Common myeloid progenitor, CD34-positive (primary cell): ENCODE data around the gene TIMM10.

Experiments
- CTCF ChIA-PET: fragments of 350-600 bp; sonication (Branson Sonifier 250); formaldehyde crosslinking; loops from one replicate; lab custom pipeline; 2021; ENCODE audit warnings: antibody characterized with exemption; lab: Charles Lee
- POLR2A ChIA-PET: fragments of 350-600 bp; sonication (Branson Sonifier 250); formaldehyde crosslinking; loops from one replicate; lab custom pipeline; 2021; ENCODE audit warnings: antibody characterized with exemption; lab: Charles Lee
- DNase-seq, 3 donors: peaks; one replicate each; pipeline versions ENCODE4 v3.0.0 to v3.0.0-alpha.2; 2013
- H3K27ac ChIP-seq, 2 experiments: 1 replicate in 1 of 2; 2 replicates in 1 of 2; pipeline ENCODE4 v1.7.0; 2013; ENCODE audit warnings: inconsistent platforms in 2 of 2, low read length in 2 of 2, mild to moderate bottlenecking in 2 of 2, low read depth in 1 of 2, moderate library complexity in 1 of 2; ENCODE audit not compliant: severe bottlenecking in 2 of 2, insufficient read depth in 1 of 2, poor library complexity in 1 of 2
- H3K27me3 ChIP-seq, 5 experiments: replicated peaks in 2 of 5; 1 replicate in 3 of 5; 2 replicates in 2 of 5; pipeline versions ENCODE4 v1.6.1 to v1.7.0; 2013; ENCODE audit warnings: low read length in 4 of 5, mild to moderate bottlenecking in 2 of 5, moderate library complexity in 2 of 5, inconsistent platforms in 1 of 5; ENCODE audit not compliant: insufficient read depth in 5 of 5, control insufficient read depth in 4 of 5
- H3K36me3 ChIP-seq, 4 experiments: 1 replicate in 2 of 4; 2 replicates in 2 of 4; pipeline versions ENCODE4 v1.6.1 to v1.7.0; 2013; ENCODE audit warnings: low read length in 3 of 4, control low read depth in 1 of 4, mild to moderate bottlenecking in 1 of 4; ENCODE audit not compliant: control insufficient read depth in 4 of 4, insufficient read depth in 4 of 4
- H3K4me1 ChIP-seq, 4 experiments: 1 replicate in 3 of 4; 2 replicates in 1 of 4; pipeline versions ENCODE4 v1.6.1 to v1.7.1; 2013; ENCODE audit warnings: low read length in 3 of 4, mild to moderate bottlenecking in 3 of 4, control low read depth in 1 of 4, inconsistent platforms in 1 of 4, moderate library complexity in 1 of 4; ENCODE audit not compliant: control insufficient read depth in 4 of 4, insufficient read depth in 4 of 4; ENCODE audit errors: control extremely low read depth in 1 of 4
- H3K4me3 ChIP-seq, 7 experiments: 1 replicate in 4 of 7; 2 replicates in 3 of 7; pipeline versions ENCODE4 v1.5.1 to v1.7.0; 2013; ENCODE audit warnings: mild to moderate bottlenecking in 7 of 7, low read length in 6 of 7, moderate library complexity in 6 of 7, inconsistent platforms in 2 of 7, low read depth in 2 of 7, control low read depth in 1 of 7; ENCODE audit not compliant: insufficient read depth in 4 of 7, control insufficient read depth in 1 of 7; ENCODE audit errors: extremely low read depth in 1 of 7
- H3K9me3 ChIP-seq, 5 experiments: 1 replicate in 4 of 5; 2 replicates in 1 of 5; pipeline versions ENCODE4 v1.6.1 to v1.7.1; 2013; ENCODE audit warnings: low read length in 4 of 5, mild to moderate bottlenecking in 2 of 5, inconsistent platforms in 1 of 5, low read depth in 1 of 5, moderate library complexity in 1 of 5; ENCODE audit not compliant: control insufficient read depth in 4 of 5, insufficient read depth in 2 of 5; ENCODE audit errors: control extremely low read depth in 1 of 5
- WGBS: methylation state at CpG from one replicate; pipeline ENCODE4 v1.1.5; 2013; ENCODE audit not compliant: insufficient coverage; 5-methylcytosine and 5-hydroxymethylcytosine counted together

Gene TIMM10

GRCh38 chr11:57515332-57516060 lies 15.1 kb downstream of the TIMM10 start, which contains the start of gene SLC43A1:
Gene SLC43A1 (minus strand): TSS chr11:57515702. CDS start chr11:57514111, 1,591 bp downstream.
- Histone ChIP-seq H3K4me3 (peak within 1 kb of the TSS; percentile 75 to 95 (median 89)), H3K27me3 (no peaks in the 10 kb centered on the region), H3K27ac (peak within 1 kb of the TSS in 1 of 2 experiments; percentile 49), H3K4me1 (peaks cover 4 to 32% (median 26%) of the 10 kb centered on the region in 4 experiments), H3K36me3 (peaks cover 0 to 5% (median under 1%) of the 10 kb centered on the region in 4 experiments), H3K9me3 (no peaks in the 10 kb centered on the region)
- DNase-seq, result peak; percentile 31 to 44 (median 38)
- ChIA-PET POLR2A (interaction anchor here (0.6 to 1.0 kb wide), 3 partner anchors 22 to 38 kb away, joined by 3 to 5 read pairs (median 3); no protein-coding TSS in a partner anchor), CTCF (interaction anchor here (0.7 to 9.1 kb wide), 14 partner anchors 10 to 180 kb away, joined by 3 to 158 read pairs (median 6); partner anchors contain the start of genes SSRP1, TIMM10 and UBE2L6)
- 0% methylated on average over 45 of the region's 66 CpGs for WGBS

DNA sequence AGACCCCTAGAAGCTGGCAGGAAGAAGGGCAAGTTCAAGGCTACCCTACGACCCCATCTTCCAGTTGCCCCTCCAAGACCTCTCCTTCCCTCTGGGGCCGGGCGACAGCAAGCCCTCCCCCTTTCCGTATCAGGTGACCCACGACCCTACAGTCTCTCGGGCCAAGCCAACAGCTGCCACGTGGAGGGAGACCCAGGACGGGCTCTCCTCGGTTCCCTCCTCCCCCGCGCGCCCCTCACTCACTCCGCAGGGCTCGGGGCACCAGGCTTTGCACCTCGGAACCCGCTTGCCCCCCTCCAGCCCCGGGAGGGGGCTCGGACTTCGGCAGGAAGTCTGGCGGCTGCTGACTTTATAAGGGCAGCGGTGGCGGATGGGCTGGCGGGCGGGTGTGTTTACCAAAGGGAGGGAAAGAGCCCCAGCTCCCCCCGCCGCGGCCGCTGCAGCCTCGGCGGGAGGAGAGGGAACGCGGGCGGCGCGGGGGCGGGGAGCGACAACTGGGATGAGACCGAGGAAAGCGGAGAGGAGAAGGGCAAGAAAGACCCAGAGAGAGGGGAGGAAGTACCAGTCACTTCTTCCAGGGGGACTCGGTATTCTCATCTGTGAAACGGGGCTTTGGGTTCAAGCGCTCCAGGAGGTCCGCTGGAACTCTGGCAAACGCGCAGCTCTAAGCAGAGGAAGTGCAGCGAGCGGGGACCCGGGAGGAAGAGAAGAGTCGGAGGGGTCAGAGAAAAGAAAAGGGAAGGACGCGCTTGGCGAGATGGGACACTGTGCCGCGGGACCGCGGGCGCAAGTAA lies 15.8 kb downstream of the TIMM10 start:
- peak in 2 of 3 donors; percentile 43 to 59 for DNase-seq
- ChIA-PET CTCF (interaction anchor here (0.7 to 9.1 kb wide), 18 partner anchors 9 to 179 kb away, joined by 3 to 158 read pairs (median 6); partner anchors contain the start of genes SSRP1, TIMM10 and UBE2L6), POLR2A (interaction anchor here (0.6 to 1.0 kb wide), 2 partner anchors 21 to 28 kb away, joined by 3 to 5 read pairs; no protein-coding TSS in a partner anchor)
- Histone ChIP-seq H3K36me3 (peaks cover 0 to 5% (median under 1%) of the 10 kb centered on the region in 4 experiments), H3K9me3 (no peaks in the 10 kb centered on the region), H3K4me1 (peaks cover 4 to 32% (median 26%) of the 10 kb centered on the region in 4 experiments), H3K27me3 (no peaks in the 10 kb centered on the region), H3K27ac (peak overlapping the region in 1 of 2 experiments; percentile 49), H3K4me3 (peak overlapping the region; percentile 75 to 95 (median 89))
- WGBS, result 0% methylated on average over 44 of the region's 57 CpGs

DNA sequence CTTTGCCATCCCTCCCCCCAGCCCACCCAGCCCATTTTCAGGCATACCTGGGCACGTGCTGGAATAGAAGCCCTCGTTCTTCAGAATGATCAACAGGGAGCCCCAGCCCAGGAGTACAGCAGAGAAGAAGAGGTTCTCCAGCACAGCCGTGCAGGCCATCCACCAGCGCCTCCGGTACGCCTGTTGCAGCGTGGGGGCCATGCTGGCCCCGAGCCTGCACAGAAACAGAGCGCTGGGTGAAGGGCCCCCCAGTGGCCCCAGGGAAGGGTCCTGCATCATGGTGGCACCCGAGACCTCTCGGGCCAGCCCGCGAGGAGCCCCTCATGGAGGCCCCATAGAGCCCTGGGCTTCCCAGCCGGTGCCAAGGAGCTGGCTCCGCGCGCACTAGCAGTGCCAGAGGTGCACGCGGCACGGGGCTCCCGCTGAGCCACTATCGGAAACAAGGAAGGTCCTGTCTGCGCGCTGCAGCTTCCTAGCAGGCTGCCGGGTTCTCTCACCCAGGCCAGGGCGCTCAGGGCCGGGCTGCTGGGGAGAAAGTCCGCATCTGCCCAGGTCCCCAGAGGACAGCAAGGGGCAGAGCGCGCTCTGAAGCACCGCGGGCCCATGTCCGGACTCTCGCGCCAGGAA lies 16.5 kb downstream of the TIMM10 start:
- peak; percentile 34 to 63 (median 48) for DNase-seq
- Histone ChIP-seq H3K4me3 (peak overlapping the region; percentile 75 to 95 (median 89)), H3K36me3 (peaks cover 0 to 5% (median under 1%) of the 10 kb centered on the region in 4 experiments), H3K27ac (peak overlapping the region in 1 of 2 experiments; percentile 49), H3K4me1 (peaks cover 4 to 32% (median 26%) of the 10 kb centered on the region in 4 experiments), H3K27me3 (no peaks in the 10 kb centered on the region), H3K9me3 (no peaks in the 10 kb centered on the region)
- CTCF ChIA-PET, result interaction anchor here (0.9 to 9.1 kb wide), 10 partner anchors 10 to 168 kb away, joined by 3 to 158 read pairs (median 8); partner anchors contain the start of gene TIMM10
- WGBS, result 11% methylated on average over 32 of the region's 35 CpGs
- POLR2A ChIA-PET, result interaction anchor here (1.0 kb wide), 2 partner anchors 16 to 20 kb away, joined by 3 to 5 read pairs; no protein-coding TSS in a partner anchor

DNA sequence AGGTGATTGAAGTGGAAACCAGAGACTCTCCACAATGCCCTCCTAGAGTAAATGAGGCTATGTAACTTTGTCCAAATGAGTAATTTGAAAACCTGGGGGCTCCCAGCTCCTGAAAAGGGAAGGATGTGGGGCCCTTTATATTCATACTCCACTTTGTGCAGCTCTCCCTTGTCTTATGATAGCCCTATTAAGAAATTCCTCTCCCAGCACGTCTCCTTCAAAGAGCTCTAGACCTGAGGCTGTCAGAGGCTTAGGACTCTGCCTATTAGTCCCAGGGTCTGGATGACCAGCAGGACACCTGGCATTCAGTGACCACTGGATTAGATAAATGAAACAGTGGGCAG lies 17.1 kb downstream of the TIMM10 start:
- Histone ChIP-seq H3K27me3 (no peaks in the 10 kb centered on the region), H3K9me3 (no peaks in the 10 kb centered on the region), H3K27ac (peak overlapping the region in 1 of 2 experiments; percentile 12), H3K4me1 (peaks cover 4 to 32% (median 26%) of the 10 kb centered on the region in 4 experiments), H3K36me3 (peaks cover 0 to 7% (median 2%) of the 10 kb centered on the region in 4 experiments), H3K4me3 (peak overlapping the region in 5 of 7 experiments; percentile 6 to 95 (median 92))
- peak in 1 of 3 donors; percentile 12 for DNase-seq
- ChIA-PET POLR2A (interaction anchor here (0.5 to 1.0 kb wide), 3 partner anchors 15 to 196 kb away, joined by 3 to 6 read pairs (median 3); no protein-coding TSS in a partner anchor), CTCF (interaction anchor here (1.3 to 9.1 kb wide), 8 partner anchors 9 to 167 kb away, joined by 5 to 158 read pairs (median 10); partner anchors contain the start of gene TIMM10)
- WGBS, result 0% methylated on average over 1 of the region's 1 CpG

DNA sequence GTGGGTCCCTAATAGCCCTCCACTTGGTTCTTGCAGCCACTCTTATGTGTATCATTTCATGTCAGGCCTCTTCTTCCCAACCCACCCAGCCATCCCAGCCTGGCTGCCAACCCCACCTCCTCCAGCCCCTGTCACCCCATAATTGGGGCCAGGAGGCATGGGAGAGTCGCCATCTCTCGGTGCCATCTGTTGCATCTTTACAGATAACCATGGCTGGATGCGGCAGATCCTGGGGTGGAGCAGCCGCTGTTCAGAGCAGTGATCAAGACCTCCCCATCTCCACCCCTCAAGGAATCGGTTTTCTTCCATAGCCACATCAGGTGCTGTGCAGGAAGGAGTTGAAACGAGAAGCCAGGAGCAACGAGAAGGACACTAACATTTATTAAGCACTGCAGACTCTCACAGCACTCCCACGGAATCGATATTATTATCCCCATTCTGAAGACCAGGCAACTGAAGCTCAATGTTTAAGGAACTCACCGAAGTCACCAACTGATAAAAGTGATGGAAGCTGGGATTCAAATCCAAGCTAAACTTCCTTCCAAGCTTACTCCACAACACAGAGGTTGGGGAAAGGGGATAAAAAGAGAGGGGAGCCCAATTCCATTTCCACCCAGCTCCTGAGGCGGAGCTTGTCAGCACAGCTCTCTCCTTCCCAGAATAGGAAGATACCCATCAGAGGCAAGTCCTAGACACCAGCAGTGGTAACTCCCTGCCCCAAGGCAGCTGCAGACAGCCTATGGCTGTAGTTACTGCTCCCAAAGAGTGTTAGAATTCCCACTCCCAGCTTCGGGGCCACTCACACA lies 17.7 kb downstream of the TIMM10 start:
- Histone ChIP-seq H3K4me1 (peaks cover 4 to 32% (median 26%) of the 10 kb centered on the region in 4 experiments), H3K4me3 (peak overlapping the region in 3 of 7 experiments; percentile 92 to 95 (median 95)), H3K27me3 (no peaks in the 10 kb centered on the region), H3K9me3 (no peaks in the 10 kb centered on the region), H3K36me3 (peaks cover 0 to 11% (median 2%) of the 10 kb centered on the region in 4 experiments), H3K27ac (peak overlapping the region in 1 of 2 experiments; percentile 12)
- ChIA-PET POLR2A (interaction anchor here (0.5 to 1.0 kb wide), 3 partner anchors 15 to 197 kb away, joined by 3 to 6 read pairs (median 3); no protein-coding TSS in a partner anchor), CTCF (interaction anchor here (1.3 to 9.1 kb wide), 6 partner anchors 9 to 162 kb away, joined by 5 to 158 read pairs (median 10); partner anchors contain the start of gene TIMM10)
- 100% methylated on average over 3 of the region's 12 CpGs for WGBS
- DNase-seq, result no peak
